Fibroblast of the aortic adventitia (primary cell): ENCODE data around the gene SQSTM1. TPM values are rescaled to one million over a fixed set of nuclear protein-coding genes. Genes with fewer than 3 reads are reported as not detected.

Experiments used
- DNase-seq: peaks from one replicate; pipeline ENCODE4 v3.0.0-alpha.2; 2010; ENCODE audit warnings: low read depth
- H3K4me3 ChIP-seq: 2 replicates; pipeline ENCODE4 v1.5.1; 2011; ENCODE audit warnings: low read depth, mild to moderate bottlenecking, control low read depth, low read length, moderate library complexity
- total RNA-seq: library from RNA; depleted of rRNA; stranded (reverse); fragments of >200 nt; gene quantifications from 2 replicates; pipeline ENCODE4 v1.2.3, GENCODE V29; 2012; ENCODE audit warnings: low replicate concordance
- TF ChIP-seq, protein P1 (sequence below): IDR thresholded peaks from 2 replicates; pipeline ENCODE4 v1.5.1; 2011; ENCODE audit warnings: mild to moderate bottlenecking, low read length, control low read depth, inconsistent platforms; ENCODE audit not compliant: insufficient read depth

The SQSTM1 gene
- 596 and 1,869 TPM in 2 replicates for total RNA-seq

DNA sequence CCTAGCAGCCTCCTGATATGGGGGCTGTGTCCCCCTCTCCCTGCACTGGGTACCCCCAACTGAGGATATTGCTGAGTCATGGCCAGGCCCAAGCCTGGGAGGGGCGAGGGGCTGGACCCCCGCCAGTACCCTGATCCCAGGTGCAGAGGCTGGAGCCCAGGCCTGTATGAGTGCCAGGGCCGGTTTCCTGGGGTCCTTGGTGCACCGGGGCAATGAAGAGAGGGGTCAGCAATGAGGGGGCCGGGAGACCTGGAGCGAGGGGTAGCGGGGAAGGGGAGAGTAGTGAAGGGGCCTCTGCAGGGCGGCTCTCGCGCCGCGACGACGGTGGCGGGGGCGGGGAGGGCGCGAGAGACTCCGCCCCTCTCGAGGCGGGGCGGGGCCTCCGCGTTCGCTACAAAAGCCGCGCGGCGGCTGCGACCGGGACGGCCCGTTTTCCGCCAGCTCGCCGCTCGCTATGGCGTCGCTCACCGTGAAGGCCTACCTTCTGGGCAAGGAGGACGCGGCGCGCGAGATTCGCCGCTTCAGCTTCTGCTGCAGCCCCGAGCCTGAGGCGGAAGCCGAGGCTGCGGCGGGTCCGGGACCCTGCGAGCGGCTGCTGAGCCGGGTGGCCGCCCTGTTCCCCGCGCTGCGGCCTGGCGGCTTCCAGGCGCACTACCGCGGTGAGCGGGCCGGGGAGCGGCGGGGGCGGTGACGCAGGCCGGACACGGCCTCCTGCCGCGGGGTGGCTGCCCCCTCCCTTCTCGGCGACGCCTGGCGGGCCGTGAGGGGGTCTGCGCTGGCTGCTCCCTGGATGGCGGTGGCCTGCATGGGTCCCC lies at the start of gene SQSTM1:
SQSTM1 (plus strand) TSS at position 423 of the 815 bp plus-strand sequence; CDS start at position 455, 32 bp downstream.
- DNase-seq: peak; percentile 84
- peak within 1 kb of the TSS; percentile 95 for H3K4me3 ChIP-seq
- TF ChIP-seq, protein P1, sequence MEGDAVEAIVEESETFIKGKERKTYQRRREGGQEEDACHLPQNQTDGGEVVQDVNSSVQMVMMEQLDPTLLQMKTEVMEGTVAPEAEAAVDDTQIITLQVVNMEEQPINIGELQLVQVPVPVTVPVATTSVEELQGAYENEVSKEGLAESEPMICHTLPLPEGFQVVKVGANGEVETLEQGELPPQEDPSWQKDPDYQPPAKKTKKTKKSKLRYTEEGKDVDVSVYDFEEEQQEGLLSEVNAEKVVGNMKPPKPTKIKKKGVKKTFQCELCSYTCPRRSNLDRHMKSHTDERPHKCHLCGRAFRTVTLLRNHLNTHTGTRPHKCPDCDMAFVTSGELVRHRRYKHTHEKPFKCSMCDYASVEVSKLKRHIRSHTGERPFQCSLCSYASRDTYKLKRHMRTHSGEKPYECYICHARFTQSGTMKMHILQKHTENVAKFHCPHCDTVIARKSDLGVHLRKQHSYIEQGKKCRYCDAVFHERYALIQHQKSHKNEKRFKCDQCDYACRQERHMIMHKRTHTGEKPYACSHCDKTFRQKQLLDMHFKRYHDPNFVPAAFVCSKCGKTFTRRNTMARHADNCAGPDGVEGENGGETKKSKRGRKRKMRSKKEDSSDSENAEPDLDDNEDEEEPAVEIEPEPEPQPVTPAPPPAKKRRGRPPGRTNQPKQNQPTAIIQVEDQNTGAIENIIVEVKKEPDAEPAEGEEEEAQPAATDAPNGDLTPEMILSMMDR: no peak

DNA sequence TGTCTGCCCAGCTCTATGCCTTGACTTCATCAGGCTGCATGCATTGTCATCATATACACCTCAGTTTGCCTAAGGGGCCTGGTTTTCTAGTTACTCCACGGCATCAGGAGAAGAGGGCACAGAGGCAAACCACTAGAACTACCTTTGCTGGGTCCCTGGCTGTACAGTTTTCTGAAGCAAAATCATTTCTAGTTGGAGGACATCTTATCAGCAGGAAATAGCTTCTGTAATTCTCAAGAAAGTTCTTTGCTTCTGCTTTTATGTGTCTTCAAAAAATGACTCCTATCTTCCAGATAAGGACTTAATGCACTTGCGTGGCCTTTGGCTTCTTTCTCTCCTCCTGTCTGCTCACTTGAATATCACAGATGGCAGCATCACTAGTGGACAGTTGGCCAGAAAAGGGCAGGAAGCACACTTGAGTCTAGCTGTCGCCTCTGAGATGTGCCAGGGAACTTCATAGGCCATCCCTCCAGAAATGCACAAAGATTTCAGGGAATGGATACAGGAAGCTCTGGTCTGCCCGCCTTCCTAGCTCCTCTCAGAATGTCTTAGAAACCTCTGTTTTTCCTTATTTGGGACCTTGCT lies 49.3 kb upstream of the SQSTM1 start:
- no peak overlapping the region for H3K4me3 ChIP-seq
- TF ChIP-seq, protein P1: no peak
- DNase-seq: no peak

- TF ChIP-seq, protein P1: no peak
- no peak for DNase-seq
- no peak overlapping the region for H3K4me3 ChIP-seq
Measured at GRCh38 chr5:179772351-179772750, 48.4 kb upstream of the SQSTM1 start.

- H3K4me3 ChIP-seq: no peak overlapping the region
- DNase-seq: no peak
- TF ChIP-seq, protein P1: no peak
Measured at GRCh38 chr5:179773686-179774040, 47.0 kb upstream of the SQSTM1 start.

DNA sequence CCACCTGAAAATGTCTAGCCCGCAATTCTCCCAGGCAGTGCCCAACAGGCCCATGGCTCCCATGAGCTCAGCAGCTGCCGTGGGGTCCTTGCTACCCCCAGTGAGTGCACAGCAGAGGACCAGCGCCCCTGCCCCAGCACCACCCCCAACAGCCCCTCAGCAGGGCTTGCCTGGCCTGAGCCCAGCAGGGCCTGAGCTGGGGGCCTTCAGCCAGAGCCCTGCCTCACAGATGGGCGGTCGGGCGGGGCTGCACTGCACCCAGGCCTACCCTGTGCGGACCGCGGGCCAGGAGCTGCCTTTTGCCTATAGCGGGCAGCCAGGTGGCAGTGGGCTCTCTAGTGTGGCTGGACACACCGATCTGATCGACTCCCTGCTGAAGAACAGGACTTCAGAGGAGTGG lies 46.3 kb upstream of the SQSTM1 start:
- TF ChIP-seq, protein P1: no peak
- no peak for DNase-seq
- no peak overlapping the region for H3K4me3 ChIP-seq

- TF ChIP-seq, protein P1: no peak
- no peak overlapping the region for H3K4me3 ChIP-seq
- no peak for DNase-seq
Measured at GRCh38 chr5:179776411-179776938, 44.2 kb upstream of the SQSTM1 start.
